ENCODE data around the gene LRRFIP1.

DNA sequence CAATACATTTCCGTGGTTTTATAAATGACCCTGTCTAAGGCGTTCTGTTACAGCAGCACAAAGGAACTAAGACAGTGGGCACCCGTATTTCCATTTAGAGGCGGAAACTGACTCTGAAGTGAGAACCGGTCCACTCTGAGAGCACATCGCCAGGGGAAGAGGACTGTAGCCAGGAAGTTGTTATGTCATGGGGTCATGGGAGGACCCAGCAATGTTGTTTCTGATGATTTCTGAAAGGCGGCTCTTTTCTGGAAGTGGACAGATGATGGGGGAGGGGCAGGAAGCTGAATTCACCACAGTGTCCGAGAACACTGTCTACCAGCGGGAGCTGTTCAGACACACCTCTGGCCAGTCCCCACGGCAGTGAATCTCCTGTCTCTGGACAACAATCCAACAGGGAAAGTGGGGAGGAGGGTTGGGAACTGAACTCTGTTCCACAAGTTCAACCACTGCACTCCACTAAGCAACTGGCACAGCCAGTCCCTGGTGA lies 2.1 kb upstream of the LRRFIP1 start:
- TF ChIP-seq, protein P1, sequence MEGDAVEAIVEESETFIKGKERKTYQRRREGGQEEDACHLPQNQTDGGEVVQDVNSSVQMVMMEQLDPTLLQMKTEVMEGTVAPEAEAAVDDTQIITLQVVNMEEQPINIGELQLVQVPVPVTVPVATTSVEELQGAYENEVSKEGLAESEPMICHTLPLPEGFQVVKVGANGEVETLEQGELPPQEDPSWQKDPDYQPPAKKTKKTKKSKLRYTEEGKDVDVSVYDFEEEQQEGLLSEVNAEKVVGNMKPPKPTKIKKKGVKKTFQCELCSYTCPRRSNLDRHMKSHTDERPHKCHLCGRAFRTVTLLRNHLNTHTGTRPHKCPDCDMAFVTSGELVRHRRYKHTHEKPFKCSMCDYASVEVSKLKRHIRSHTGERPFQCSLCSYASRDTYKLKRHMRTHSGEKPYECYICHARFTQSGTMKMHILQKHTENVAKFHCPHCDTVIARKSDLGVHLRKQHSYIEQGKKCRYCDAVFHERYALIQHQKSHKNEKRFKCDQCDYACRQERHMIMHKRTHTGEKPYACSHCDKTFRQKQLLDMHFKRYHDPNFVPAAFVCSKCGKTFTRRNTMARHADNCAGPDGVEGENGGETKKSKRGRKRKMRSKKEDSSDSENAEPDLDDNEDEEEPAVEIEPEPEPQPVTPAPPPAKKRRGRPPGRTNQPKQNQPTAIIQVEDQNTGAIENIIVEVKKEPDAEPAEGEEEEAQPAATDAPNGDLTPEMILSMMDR (optimal IDR thresholded peaks at IDR 0.05 in 1 of 3, IDR thresholded peaks at IDR 0.05 in 1 of 3, conservative IDR thresholded peaks at IDR 0.05 in 1 of 3; ENCODE audit: extremely low read depth in 1 of 3, insufficient read depth in 2 of 3, low read length in 3 of 3) = no peak
- no peak for TF ChIP-seq EZH2 (IDR thresholded peaks at IDR 0.05; ENCODE audit: low read length)
